Measurements from ENCODE around the gene SLC41A3. TPM values are rescaled to one million over a fixed set of nuclear protein-coding genes. Genes with fewer than 3 reads are reported as not detected.

Gene SLC41A3
- total and polyA plus RNA-seq, 2 donors (not counting 1 experiment from before 2014, with no cell fraction given): 49.4 to 52.8 TPM

GRCh38 chr3:126082362-126083137, 1.4 kb downstream of the SLC41A3 start:
- Histone ChIP-seq H3K79me2 (ENCODE audit: control insufficient read depth, insufficient read depth, low read length) (no peaks in the 10 kb centered on the region), H2AFZ (ENCODE audit: low read length) (no peak overlapping the region), H3K9me3 (ENCODE audit: control insufficient read depth, insufficient read depth, low read depth, low read length) (no peaks in the 10 kb centered on the region), H3K36me3 (ENCODE audit: control insufficient read depth, insufficient read depth, low read length) (no peaks in the 10 kb centered on the region), H3K27ac (ENCODE audit: insufficient read depth, low read length) (no peak overlapping the region), H3K4me3 (replicated peaks in 1 of 4; ENCODE audit: control extremely low read depth in 1 of 4, insufficient read depth in 1 of 4, low read depth in 3 of 4, low read length in 4 of 4) (peak overlapping the region in 2 of 4 experiments; percentile 59 to 68), H4K20me1 (ENCODE audit: control insufficient read depth, extremely low read depth, insufficient read depth, low read length) (no peaks in the 10 kb centered on the region), H3K4me1 (ENCODE audit: control insufficient read depth, extremely low read depth, insufficient read depth, low read length) (no peaks in the 10 kb centered on the region), H3K4me2 (ENCODE audit: extremely low read depth, insufficient read depth, low read length) (peak overlapping the region; percentile 85), H3K9ac (ENCODE audit: insufficient read depth, low read length) (no peak overlapping the region), H3K27me3 (ENCODE audit: control insufficient read depth, insufficient read depth, low read length) (no peaks in the 10 kb centered on the region)
- no peak for TF ChIP-seq EZH2 (IDR thresholded peaks at IDR 0.05; ENCODE audit: low read length, missing control alignments)
- TF ChIP-seq CTCF (conservative IDR thresholded peaks at IDR 0.05 in 1 of 2, IDR thresholded peaks at IDR 0.05 in 1 of 2; ENCODE audit: low read depth in 1 of 2, low read length in 2 of 2): no peak
- no peak for DNase-seq (ENCODE audit: low read depth in 2 of 2)

GRCh38 chr3:126081618-126082361, 2.1 kb downstream of the SLC41A3 start:
- H3K36me3 ChIP-seq (ENCODE audit: control insufficient read depth, insufficient read depth, low read length): no peaks in the 10 kb centered on the region
- no peak overlapping the region for H3K4me2 ChIP-seq (ENCODE audit: extremely low read depth, insufficient read depth, low read length)
- H2AFZ ChIP-seq (ENCODE audit: low read length): no peak overlapping the region
- no peak overlapping the region for H3K4me3 ChIP-seq (replicated peaks in 1 of 4; ENCODE audit: control extremely low read depth in 1 of 4, insufficient read depth in 1 of 4, low read depth in 3 of 4, low read length in 4 of 4)
- H3K27ac ChIP-seq (ENCODE audit: insufficient read depth, low read length): no peak overlapping the region
- H4K20me1 ChIP-seq (ENCODE audit: control insufficient read depth, extremely low read depth, insufficient read depth, low read length): no peaks in the 10 kb centered on the region
- H3K9me3 ChIP-seq (ENCODE audit: control insufficient read depth, insufficient read depth, low read depth, low read length): no peaks in the 10 kb centered on the region
- H3K79me2 ChIP-seq (ENCODE audit: control insufficient read depth, insufficient read depth, low read length): no peaks in the 10 kb centered on the region
- no peak overlapping the region for H3K9ac ChIP-seq (ENCODE audit: insufficient read depth, low read length)
- peak; percentile 43 to 71 for DNase-seq (ENCODE audit: low read depth in 2 of 2)
- TF ChIP-seq EZH2 (IDR thresholded peaks at IDR 0.05; ENCODE audit: low read length, missing control alignments) (no peak), CTCF (conservative IDR thresholded peaks at IDR 0.05 in 1 of 2, IDR thresholded peaks at IDR 0.05 in 1 of 2; ENCODE audit: low read depth in 1 of 2, low read length in 2 of 2) (peak; percentile 9 to 40)
- H3K27me3 ChIP-seq (ENCODE audit: control insufficient read depth, insufficient read depth, low read length): no peaks in the 10 kb centered on the region
- no peaks in the 10 kb centered on the region for H3K4me1 ChIP-seq (ENCODE audit: control insufficient read depth, extremely low read depth, insufficient read depth, low read length)

GRCh38 chr3:126080970-126081369, 3.0 kb downstream of the SLC41A3 start:
- Histone ChIP-seq H4K20me1 (ENCODE audit: control insufficient read depth, extremely low read depth, insufficient read depth, low read length) (no peaks in the 10 kb centered on the region), H3K27me3 (ENCODE audit: control insufficient read depth, insufficient read depth, low read length) (no peaks in the 10 kb centered on the region), H3K79me2 (ENCODE audit: control insufficient read depth, insufficient read depth, low read length) (no peaks in the 10 kb centered on the region), H3K4me1 (ENCODE audit: control insufficient read depth, extremely low read depth, insufficient read depth, low read length) (no peaks in the 10 kb centered on the region), H3K9me3 (ENCODE audit: control insufficient read depth, insufficient read depth, low read depth, low read length) (no peaks in the 10 kb centered on the region), H3K4me3 (replicated peaks in 1 of 4; ENCODE audit: control extremely low read depth in 1 of 4, insufficient read depth in 1 of 4, low read depth in 3 of 4, low read length in 4 of 4) (no peak overlapping the region), H2AFZ (ENCODE audit: low read length) (no peak overlapping the region), H3K27ac (ENCODE audit: insufficient read depth, low read length) (no peak overlapping the region), H3K9ac (ENCODE audit: insufficient read depth, low read length) (no peak overlapping the region), H3K36me3 (ENCODE audit: control insufficient read depth, insufficient read depth, low read length) (no peaks in the 10 kb centered on the region), H3K4me2 (ENCODE audit: extremely low read depth, insufficient read depth, low read length) (no peak overlapping the region)
- DNase-seq (ENCODE audit: low read depth in 2 of 2): no peak
- no peak for TF ChIP-seq CTCF (conservative IDR thresholded peaks at IDR 0.05 in 1 of 2, IDR thresholded peaks at IDR 0.05 in 1 of 2; ENCODE audit: low read depth in 1 of 2, low read length in 2 of 2)
- no peak for TF ChIP-seq EZH2 (IDR thresholded peaks at IDR 0.05; ENCODE audit: low read length, missing control alignments)
